K562 (cell line): ENCODE results near the gene ZDHHC11. TPM values are rescaled to one million over a fixed set of nuclear protein-coding genes. Genes with fewer than 3 reads are reported as not detected.
A peak's percentile ranks its signal among the peaks of the same experiment; 100 is the strongest.

Experiments used
- ATAC-seq: fragments of 200-7000 bp; cut with Tn5 transposase; 3 replicates; pipeline ENCODE4 v1.9.1; 2020; ENCODE audit warnings: moderate library complexity
- BruUV-seq: library from RNA; stranded (reverse); fragments of 400-500 nt; replicated peaks from 2 replicates; lab custom pipeline; 2021; lab: Mats Ljungman, UMichigan
- CTCF ChIA-PET: fragments of 300-600 bp; formaldehyde crosslinking; extraction: SDS; loops from one replicate; lab custom pipeline; 2021; ENCODE audit warnings: low intra/inter-chr PET ratio; lab: Yijun Ruan, JAX
- POLR2A ChIA-PET: fragments of 300-600, 350-650 bp; sonication (Branson Sonifier 250); formaldehyde crosslinking; extraction: SDS; loops from one replicate; lab custom pipeline; 2021; ENCODE audit warnings: antibody characterized with exemption, inconsistent platforms; lab: Yijun Ruan, JAX
- DNase-seq, 4 experiments: peaks; one replicate each; pipeline versions ENCODE4 v3.0.0 to v3.0.0-alpha.2; 2011 to 2018; ENCODE audit warnings: low spot score in 3 of 4, mixed read lengths in 3 of 4; ENCODE audit errors: extremely low read depth in 1 of 4
- FAIRE-seq: peaks from 2 replicates; lab custom pipeline; 2011; peaks lifted over from hg19 to GRCh38; lab: Jason Lieb, UNC
- H2AFZ ChIP-seq: 2 replicates; pipeline ENCODE4 v1.6.0; 2011; ENCODE audit warnings: low read depth, low read length, control low read depth, inconsistent platforms
- H3K27ac ChIP-seq: fragments of 200-600 bp; 3 replicates; pipeline ENCODE4 v1.8.0; 2011; ENCODE audit warnings: low read depth, mild to moderate bottlenecking, control low read depth, inconsistent platforms, low read length, moderate library complexity, mixed read lengths; ENCODE audit errors: extremely low read depth
- H3K27me3 ChIP-seq, 2 experiments: fragments of 300-600 bp in 1 of 2; 2 replicates in 1 of 2; 3 replicates in 1 of 2; pipeline versions ENCODE4 v1.6.0 to v1.8.0; 2011; ENCODE audit warnings: inconsistent platforms in 2 of 2, low read length in 2 of 2, mild to moderate bottlenecking in 1 of 2, mixed read lengths in 1 of 2, moderate library complexity in 1 of 2; ENCODE audit not compliant: control insufficient read depth in 2 of 2, insufficient read depth in 2 of 2
- H3K36me3 ChIP-seq: fragments of 300-600 bp; 3 replicates; pipeline ENCODE4 v1.8.0; 2011; ENCODE audit warnings: mild to moderate bottlenecking, low read length, inconsistent platforms; ENCODE audit not compliant: control insufficient read depth, insufficient read depth
- H3K4me1 ChIP-seq, 2 experiments: fragments of 200-600 bp in 1 of 2; replicated peaks in 1 of 2; 2 replicates in 1 of 2; 3 replicates in 1 of 2; pipeline versions ENCODE4 v1.5.1 to v1.8.0; 2011; ENCODE audit warnings: inconsistent platforms in 2 of 2, low read length in 2 of 2, mild to moderate bottlenecking in 1 of 2, mixed read lengths in 1 of 2, moderate library complexity in 1 of 2; ENCODE audit not compliant: control insufficient read depth in 2 of 2, insufficient read depth in 2 of 2
- H3K4me2 ChIP-seq: 2 replicates; pipeline ENCODE4 v1.6.1; 2011; ENCODE audit warnings: low read length, control low read depth, inconsistent platforms, mixed read lengths; ENCODE audit not compliant: insufficient read depth
- H3K4me3 ChIP-seq: fragments of 200-600 bp; sonication (generic), shearing (Covaris generic); 2 replicates; pipeline ENCODE4 v1.5.1; 2016; ENCODE audit warnings: control low read depth, inconsistent platforms
- H3K79me2 ChIP-seq: fragments of 200-600 bp; 3 replicates; pipeline ENCODE4 v1.8.0; 2011; ENCODE audit warnings: low read length, inconsistent platforms; ENCODE audit not compliant: control insufficient read depth, insufficient read depth
- H3K9ac ChIP-seq, 2 experiments: 2 replicates each; pipeline versions ENCODE4 v1.6.0 to v1.6.1; 2011; ENCODE audit warnings: low read depth in 2 of 2, low read length in 2 of 2, control low read depth in 1 of 2, inconsistent platforms in 1 of 2, mild to moderate bottlenecking in 1 of 2, mixed read lengths in 1 of 2; ENCODE audit not compliant: insufficient read depth in 1 of 2
- H3K9me1 ChIP-seq: one replicate; pipeline ENCODE4 v1.6.0; 2011; ENCODE audit warnings: inconsistent platforms, mild to moderate bottlenecking, low read length, moderate library complexity; ENCODE audit not compliant: control insufficient read depth, insufficient read depth
- H3K9me3 ChIP-seq: replicated peaks from 2 replicates; pipeline ENCODE4 v1.5.1; 2011; ENCODE audit warnings: low read depth, low read length, inconsistent platforms; ENCODE audit not compliant: control insufficient read depth, insufficient read depth
- H4K20me1 ChIP-seq: replicated peaks from 2 replicates; pipeline ENCODE4 v1.6.1; 2011; ENCODE audit warnings: low read length, inconsistent platforms, mixed read lengths; ENCODE audit not compliant: control insufficient read depth, insufficient read depth
- FOXJ3 ChIP-seq: sonication (generic); formaldehyde crosslinking; IDR thresholded peaks from 2 replicates; pipeline ENCODE4 v1.4.0; 2020; ENCODE audit warnings: mild to moderate bottlenecking, missing genetic modification reagents
- NFYB ChIP-seq: IDR thresholded peaks from 2 replicates; pipeline ENCODE4 v1.6.1; 2011; ENCODE audit warnings: mild to moderate bottlenecking, moderate library complexity; ENCODE audit not compliant: insufficient read length; ENCODE audit errors: extremely low read depth
- POLR2G ChIP-seq: fragments of 200-400 bp; formaldehyde crosslinking; IDR thresholded peaks from 2 replicates; pipeline ENCODE4 v1.6.1; 2017; ENCODE audit warnings: low read depth, mild to moderate bottlenecking, antibody characterized with exemption, low read length, moderate library complexity
- ZNF3 ChIP-seq: fragments of 250-450 bp; sonication (Bioruptor Pico); IDR thresholded peaks from 2 replicates; pipeline ENCODE4 v1.5.0; 2021; ENCODE audit warnings: mild to moderate bottlenecking, moderate library complexity
- ZNF668 ChIP-seq: fragments of 250-450 bp; sonication (Bioruptor Pico); IDR thresholded peaks from 2 replicates; pipeline ENCODE4 v1.8.0; 2022; ENCODE audit warnings: mild to moderate bottlenecking, inconsistent platforms
- WGBS: fragments of 100-300 bp; shearing (Covaris generic); methylation state at CpG from one replicate; pipeline ENCODE4 v1.1.6; 2016; ENCODE audit warnings: low coverage, mixed read lengths; ENCODE audit not compliant: insufficient coverage; ENCODE audit errors: missing lambda C conversion rate; 5-methylcytosine and 5-hydroxymethylcytosine counted together
- in situ Hi-C: fragments of 300-500 bp; cut with MboI; formaldehyde crosslinking; loops from 4 replicates; pipeline ENCODE4 v1.15.0; 2018; ENCODE audit warnings: inconsistent platforms, mixed read lengths
- intact Hi-C: fragments of 100-400 bp; cut with micrococcal nuclease; formaldehyde crosslinking; loops from 2 replicates; pipeline ENCODE4 v1.14.2; 2022
- polyA plus RNA-seq, 8 experiments: library from polyadenylated mRNA; depleted of rRNA in 4 of 8; stranded (reverse) in 5 of 8; unstranded in 3 of 8; fragments of >200 nt; fragmentation: Nextera tagmentation in 2 of 8; fragmentation: Illumina TruSeq in 1 of 8; extraction: Ambion mirVana in 2 of 8; extraction: Trizol in 1 of 8; gene quantifications; 2 replicates each; pipeline versions ENCODE4 v1.2.1 to v1.2.3, GENCODE V29; 2011 to 2014; ENCODE audit warnings: inconsistent platforms in 1 of 8, missing spikeins in 1 of 8
- total RNA-seq, 7 experiments: library from RNA; depleted of rRNA in 6 of 7; stranded (reverse); fragments of >200 nt in 6 of 7; fragmentation: Illumina TruSeq in 2 of 7; extraction: Trizol in 2 of 7; gene quantifications; 2 replicates each; pipeline versions ENCODE4 v1.2.1 to v1.2.3, GENCODE V29; 2011 to 2021; ENCODE audit warnings: low replicate concordance in 1 of 7

The ZDHHC11 gene
- total and polyA plus RNA-seq, 9 of the 15 experiments (the other 6 are each of a cell fraction or from before 2014, with no cell fraction given): 0.07 to 2.3 (median 0.52) TPM

DNA sequence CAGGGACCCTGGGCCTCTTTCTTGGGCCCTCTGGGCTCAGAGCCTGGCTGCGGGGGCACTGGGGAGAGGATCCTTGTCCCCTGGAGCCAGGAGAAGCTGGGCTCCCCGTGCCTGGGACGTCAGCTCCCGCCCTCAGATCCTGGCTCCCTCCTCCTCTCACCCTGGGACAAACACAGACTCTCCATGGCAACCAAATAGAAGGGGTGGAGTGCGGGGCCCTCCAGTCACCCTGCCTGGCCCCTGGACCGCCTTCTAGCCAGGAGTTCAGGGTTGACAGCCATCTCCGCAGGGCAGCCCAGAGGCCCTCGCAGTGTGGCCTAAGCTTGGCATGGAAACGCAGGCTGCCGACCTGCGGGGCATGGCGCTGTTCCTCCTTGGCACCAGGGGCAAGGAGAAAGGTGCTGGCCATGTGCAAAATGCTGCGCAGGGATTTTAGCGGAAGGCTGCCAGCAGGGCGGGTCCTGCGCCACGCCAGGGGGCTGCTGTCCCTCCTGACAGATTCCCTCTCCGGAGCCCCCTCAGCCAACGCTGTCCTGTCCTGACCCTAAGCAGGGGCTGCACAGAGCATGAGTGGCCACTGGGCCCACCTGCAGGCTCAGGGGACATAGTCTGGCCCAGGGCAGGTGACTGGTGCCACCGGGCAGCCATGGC, 1.0 kb downstream of the ZDHHC11 start:
- intact Hi-C loops: loop anchor here (10.0 kb wide), 1 partner anchor 175 kb away; no protein-coding TSS in a partner anchor
- POLR2A ChIA-PET: no interaction called here
- ATAC-seq (peak; percentile 6; the same call in 1 of the 3 replicates), FAIRE-seq (no peak), DNase-seq (peak in 2 of 4 experiments; percentile 49 to 52)
- no peaks in the 10 kb centered on the region for H3K9me3 ChIP-seq
- CTCF ChIA-PET: no interaction called here
- H3K9me1 ChIP-seq: no peaks in the 10 kb centered on the region
- H3K79me2 ChIP-seq: no peaks in the 10 kb centered on the region
- peaks cover 0 to 29% of the 10 kb centered on the region in 2 experiments; a peak in 2 of 5 replicates for H3K4me1 ChIP-seq
- in situ Hi-C loops: loop anchor here (10.0 kb wide), 1 partner anchor 95 kb away; no protein-coding TSS in a partner anchor
- TF ChIP-seq POLR2G: peak; percentile 47
- no peak for TF ChIP-seq NFYB
- TF ChIP-seq ZNF3 (CRISPR knock-in tag): no peak
- TF ChIP-seq FOXJ3: no peak
- no peak for TF ChIP-seq ZNF668 (CRISPR knock-in tag)
- peak overlapping the region in 1 of 2 experiments; percentile 1; a peak in 1 of 4 replicates for H3K9ac ChIP-seq
- BruUV-seq: no TSS peak
- no peak overlapping the region for H3K27ac ChIP-seq
- H3K4me3 ChIP-seq: no peak overlapping the region
- H3K4me2 ChIP-seq: no peak overlapping the region
- H3K27me3 ChIP-seq: peaks cover 26 to 57% of the 10 kb centered on the region in 2 experiments
- H3K36me3 ChIP-seq: no peaks in the 10 kb centered on the region
- peaks cover 18% of the 10 kb centered on the region for H4K20me1 ChIP-seq
- no peak overlapping the region for H2AFZ ChIP-seq
- 48% methylated on average over 15 of the region's 20 CpGs for WGBS
